RPMI7951 (cell line): Measurements from ENCODE around the gene GUCY2D. TPM values are rescaled to one million over a fixed set of nuclear protein-coding genes. Genes with fewer than 3 reads are reported as not detected.
"Not testable (repeated sequence)": the region's sequence is repeated elsewhere in the genome, so short reads cannot be mapped to it uniquely, and the experiment has no call there.

ENCODE experiments used
- DNase-seq: peaks from one replicate; pipeline ENCODE4 v3.0.0-alpha.2; 2012; ENCODE audit warnings: low read depth
- total RNA-seq: library from RNA; depleted of rRNA; stranded (reverse); fragments of >200 nt; shearing (Covaris generic); gene quantifications from 2 replicates; pipeline ENCODE4 v1.2.3, GENCODE V29; 2014; rRNA removed

GUCY2D gene
- not detected in 2 replicates for total RNA-seq

- DNase-seq: no peak
These were observed at the start of gene GUCY2D for GRCh38 chr17:8001976-8002720. Gene GUCY2D, plus strand, starts transcription at chr17:8002615. Its CDS starts 433 bp downstream, at chr17:8003048.

- DNase-seq: not testable (repeated sequence)
These were observed 49.1 kb upstream of the GUCY2D start for GRCh38 chr17:7953266-7953665.

DNA sequence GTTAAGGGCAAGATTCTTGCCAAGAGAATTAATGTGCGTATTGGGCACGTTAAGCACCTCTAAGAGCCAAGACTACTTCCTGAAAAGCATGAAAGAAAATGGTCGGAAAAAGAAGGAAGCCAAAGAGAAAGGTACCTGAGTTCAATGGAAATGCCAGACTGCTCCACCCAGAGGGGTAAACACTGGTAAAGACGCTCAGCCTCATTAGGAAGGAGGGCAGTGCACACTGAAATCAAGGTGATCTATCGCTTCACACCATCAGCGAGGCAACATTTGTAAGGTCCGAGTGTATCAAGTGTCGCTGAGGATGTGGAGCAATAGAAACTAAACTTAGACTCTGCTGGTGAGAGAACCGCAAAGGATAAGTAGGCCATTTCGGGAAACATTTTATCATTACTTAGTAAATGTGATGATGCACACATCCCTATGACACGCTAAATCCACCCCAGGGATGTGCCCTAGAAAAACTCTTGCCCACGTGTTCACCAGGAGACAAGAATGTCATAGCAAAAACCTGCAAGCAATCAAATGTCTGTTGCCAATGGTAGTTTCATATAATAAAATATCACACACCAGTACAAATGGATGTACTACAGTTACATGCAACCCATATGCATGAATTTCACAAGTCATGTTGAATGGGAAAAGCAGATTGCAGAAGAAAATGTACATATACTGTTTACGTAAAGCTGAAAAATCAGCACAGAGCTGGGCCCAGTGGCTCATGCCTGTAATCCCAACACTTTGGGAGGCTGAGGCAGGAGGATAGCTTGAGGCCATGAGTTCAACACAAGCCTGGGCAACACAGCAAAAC lies 46.8 kb upstream of the GUCY2D start:
- DNase-seq: no peak

- no peak for DNase-seq
These were observed 46.0 kb upstream of the GUCY2D start for GRCh38 chr17:7956228-7956965.

DNA sequence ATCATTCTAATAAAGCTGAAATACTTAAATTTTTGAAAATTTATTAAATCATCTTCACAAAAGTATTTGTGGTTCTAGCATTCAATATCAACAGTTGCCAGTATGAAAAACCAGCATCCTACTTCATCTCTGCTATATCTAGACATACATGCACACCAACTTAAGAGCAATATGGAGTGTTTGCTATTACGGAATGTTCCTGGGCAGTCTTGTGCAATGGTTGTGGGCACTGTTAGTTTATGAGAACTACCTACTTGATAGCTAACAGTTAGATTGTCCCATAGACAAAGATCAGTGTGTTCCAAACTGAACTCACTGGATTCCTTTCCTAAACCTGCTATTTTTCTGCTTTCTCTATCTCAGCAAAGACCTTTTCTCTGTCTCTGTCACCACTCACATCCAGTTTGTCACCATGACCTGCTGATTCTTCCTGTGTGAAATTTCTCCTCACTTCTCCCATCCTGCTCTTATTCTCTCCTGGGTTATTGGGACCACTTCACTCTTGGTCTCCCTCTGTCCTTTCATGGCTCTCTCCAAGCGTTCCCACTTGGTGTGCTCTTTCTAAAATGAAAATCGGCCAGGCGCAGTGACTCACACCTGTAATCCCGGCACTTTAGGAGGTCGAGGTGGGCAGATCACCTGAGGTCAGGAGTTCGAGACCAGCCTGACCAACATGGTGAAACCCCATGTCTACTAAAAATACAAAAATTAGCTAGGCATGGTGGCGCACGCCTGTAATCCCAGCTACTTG lies 42.7 kb upstream of the GUCY2D start:
- no peak for DNase-seq

- no peak for DNase-seq
These were observed 41.0 kb upstream of the GUCY2D start for GRCh38 chr17:7961421-7961820.

DNA sequence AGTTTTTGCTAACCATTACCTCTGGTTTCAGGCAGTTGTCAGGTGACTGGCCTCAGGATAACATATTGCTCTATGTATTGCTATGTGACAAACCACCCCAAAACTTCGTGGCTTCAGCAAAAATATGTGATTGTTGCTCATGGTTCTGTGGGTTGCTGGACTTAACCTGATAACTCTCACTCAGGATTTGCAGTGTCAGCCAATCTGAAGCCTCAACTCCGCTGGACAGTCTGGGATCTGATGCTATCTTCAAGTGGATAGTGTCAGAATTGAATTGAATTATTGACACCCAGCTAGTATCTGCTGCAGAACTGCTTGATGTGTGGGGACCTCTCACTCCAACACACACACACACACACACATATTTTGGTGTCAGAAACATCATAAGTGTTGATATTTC lies 34.7 kb upstream of the GUCY2D start:
- no peak for DNase-seq

DNA sequence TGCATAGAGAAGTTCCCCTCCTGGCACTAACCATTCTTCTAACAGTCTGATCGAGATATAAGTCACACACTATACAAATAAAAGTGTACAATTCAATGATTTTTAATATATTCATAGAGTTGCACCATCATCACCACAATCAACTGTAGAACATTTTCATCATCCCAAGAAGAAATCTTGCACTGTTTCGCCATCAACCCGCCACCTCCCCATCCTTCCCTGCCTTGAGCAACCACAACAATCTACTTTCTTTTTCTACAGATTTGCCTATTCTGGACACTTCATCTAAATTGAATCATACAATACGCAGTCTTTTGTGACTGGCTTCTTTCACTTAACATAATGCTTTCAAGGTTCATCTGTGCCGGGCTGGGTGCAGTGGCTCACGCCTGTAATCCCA lies 33.0 kb upstream of the GUCY2D start:
- DNase-seq: no peak

GRCh38 chr17:7971651-7972050 lies 30.8 kb upstream of the GUCY2D start:
- no peak for DNase-seq

DNA sequence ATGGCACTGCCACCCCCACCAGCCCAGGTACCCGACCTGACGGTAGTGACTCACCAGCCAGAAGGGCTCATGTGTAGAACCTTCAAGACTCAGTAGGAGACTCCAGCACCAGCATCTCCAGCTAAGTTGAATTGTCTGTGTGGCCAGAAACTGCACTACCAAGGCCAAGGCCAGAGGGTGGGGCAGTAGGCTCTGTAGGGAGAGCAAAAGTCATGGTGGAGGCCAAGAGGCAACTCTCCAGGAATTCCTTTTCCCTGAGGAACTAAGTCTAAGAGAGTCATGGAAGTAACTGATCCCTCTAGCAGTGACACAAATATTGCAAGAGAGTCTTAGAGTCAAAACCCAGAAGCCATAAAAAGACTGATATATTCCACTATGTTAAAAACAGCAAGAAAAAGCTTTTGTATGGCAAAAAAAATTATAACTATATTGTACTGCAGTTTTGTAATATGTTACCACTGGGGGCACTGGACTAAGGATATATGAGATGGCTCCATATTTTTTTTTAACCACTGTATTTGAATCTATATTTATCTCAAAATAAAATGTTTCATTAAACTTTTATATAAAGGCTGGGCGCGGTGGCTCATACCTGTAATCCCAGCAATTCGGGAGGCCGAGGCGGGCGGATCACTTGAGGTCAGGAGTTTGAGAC lies 30.2 kb upstream of the GUCY2D start:
- DNase-seq: no peak

GRCh38 chr17:7974638-7975131 lies 27.7 kb upstream of the GUCY2D start:
- DNase-seq: no peak

GRCh38 chr17:7977039-7977438 lies 25.4 kb upstream of the GUCY2D start:
- DNase-seq: no peak

- DNase-seq: no peak
These were observed 24.6 kb upstream of the GUCY2D start for GRCh38 chr17:7977805-7978204.

- peak; percentile 65 for DNase-seq
These were observed 20.2 kb upstream of the GUCY2D start for GRCh38 chr17:7982173-7982572.

GRCh38 chr17:7982666-7983065 lies 19.7 kb upstream of the GUCY2D start:
- peak; percentile 60 for DNase-seq

GRCh38 chr17:7984904-7985303 lies 17.5 kb upstream of the GUCY2D start:
- no peak for DNase-seq

- no peak for DNase-seq
These were observed 15.1 kb upstream of the GUCY2D start for GRCh38 chr17:7987112-7987893.

GRCh38 chr17:7988750-7989178 lies 13.7 kb upstream of the GUCY2D start:
- peak; percentile 78 for DNase-seq

DNA sequence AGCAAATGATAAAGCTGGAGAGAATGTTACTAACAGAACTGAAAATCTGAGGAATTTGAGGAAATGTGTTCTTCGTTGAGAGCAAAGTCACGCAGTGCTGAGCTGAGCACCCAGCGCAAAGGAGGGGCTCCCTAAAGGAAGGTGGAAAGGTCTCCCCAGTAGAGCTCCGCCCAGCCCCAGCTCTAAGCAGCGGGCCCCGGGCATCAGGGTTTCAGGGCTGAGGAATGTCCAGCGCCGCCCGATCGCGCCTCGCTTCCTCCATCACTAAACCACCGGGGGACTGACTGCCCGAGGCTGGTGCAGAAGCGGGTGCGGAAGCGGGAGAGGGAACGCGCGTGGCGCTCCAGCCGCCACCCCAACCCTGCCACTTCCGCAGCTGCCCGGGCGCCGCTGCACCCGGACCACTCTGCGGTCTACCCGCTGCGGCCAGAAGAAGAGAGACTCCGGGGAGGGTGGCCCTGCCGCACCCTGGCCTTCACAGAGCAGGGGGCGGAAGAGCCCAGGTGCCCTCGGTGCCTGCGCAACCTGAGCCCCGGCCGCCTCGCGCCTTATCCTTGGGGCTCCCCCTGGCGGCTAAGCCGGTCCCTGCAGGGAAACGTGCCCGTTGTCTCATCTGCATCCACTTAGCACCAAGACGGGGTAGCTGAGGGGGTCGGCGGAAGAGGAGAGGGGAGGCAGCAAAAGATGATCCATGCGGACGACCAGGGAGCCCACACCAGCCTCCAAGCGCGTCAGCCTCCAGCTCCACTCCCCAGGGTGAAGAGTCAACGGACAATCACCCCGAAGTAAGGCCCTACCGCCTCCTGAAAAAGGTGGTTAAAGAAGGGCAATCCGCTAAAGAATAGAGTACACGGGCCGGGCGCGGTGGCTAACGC lies 12.4 kb upstream of the GUCY2D start:
- peak; percentile 52 for DNase-seq
